HG03097 (cell line): Measurements from ENCODE around the gene CSDE1.
"Not testable (repeated sequence)": the region's sequence is repeated elsewhere in the genome, so short reads cannot be mapped to it uniquely, and the experiment has no call there.

Experiments used
- ATAC-seq: cut with Tn5 transposase; IDR thresholded peaks from one replicate; pipeline ENCODE4 v1.9.1; 2021; ENCODE audit not compliant: unreplicated experiment, low FRiP score

Gene CSDE1

DNA sequence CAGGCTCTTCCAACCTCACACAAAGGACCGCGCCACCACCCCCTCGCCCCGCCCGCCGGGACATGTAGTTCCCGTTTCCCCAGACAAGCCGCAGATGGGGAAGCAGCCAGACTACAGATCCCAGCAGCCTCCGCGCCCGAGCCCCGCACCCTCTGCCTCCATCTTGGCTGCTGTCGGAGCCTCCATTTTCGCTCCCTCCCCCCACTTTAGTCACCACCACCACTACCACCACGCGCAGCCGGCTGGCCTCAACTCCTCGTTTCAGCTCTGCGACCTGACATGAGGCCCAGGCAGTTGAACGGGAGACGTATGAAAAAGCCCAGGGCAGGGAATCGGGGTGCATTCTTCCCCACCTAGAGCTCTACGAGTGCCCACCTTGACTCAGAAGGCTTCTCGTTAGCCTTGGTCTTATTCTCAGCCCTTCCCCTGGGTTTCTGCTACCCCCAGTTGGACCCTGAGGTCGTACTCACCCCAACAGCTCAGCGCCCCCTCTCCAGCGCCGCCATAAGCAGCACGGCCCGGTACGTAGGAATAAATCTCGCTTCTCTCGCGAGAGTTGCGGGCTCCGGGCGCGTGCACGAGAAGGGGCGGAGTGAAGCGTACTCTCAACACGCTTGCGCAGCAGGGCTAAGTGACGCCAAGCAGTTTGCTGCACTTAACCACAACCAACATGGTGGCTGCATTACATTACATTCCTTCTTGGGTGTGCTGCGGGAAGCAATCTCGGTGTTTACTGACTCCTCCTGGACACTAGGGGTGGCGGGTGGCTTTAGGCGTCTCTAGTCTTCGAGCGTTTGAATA is at the start of gene CSDE1:
Gene CSDE1, minus strand, starts transcription at position 530 of the 801 bp plus-strand sequence. CDS start 18,094 bp downstream, outside the sequence.
- peak; percentile 80 for ATAC-seq

DNA sequence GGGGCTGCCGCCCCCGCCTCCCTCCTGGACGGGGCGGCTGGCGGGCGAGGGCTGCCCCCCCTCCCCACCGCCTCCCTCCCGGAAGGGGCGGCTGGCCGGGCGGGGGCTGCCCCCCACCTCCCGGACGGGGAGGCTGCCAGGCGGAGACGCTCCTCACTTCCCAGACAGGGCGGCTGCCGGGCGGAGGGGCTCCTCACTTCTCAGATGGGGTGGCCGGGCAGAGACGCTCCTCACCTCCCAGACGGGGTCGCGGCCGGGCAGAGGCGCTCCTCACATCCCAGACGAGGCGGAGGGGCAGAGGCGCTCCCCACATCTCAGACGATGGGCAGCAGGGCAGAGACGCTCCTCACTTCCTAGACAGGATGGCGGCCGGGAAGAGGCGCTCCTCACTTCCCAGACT is 46.7 kb upstream of the CSDE1 start:
- not testable (repeated sequence) for ATAC-seq

DNA sequence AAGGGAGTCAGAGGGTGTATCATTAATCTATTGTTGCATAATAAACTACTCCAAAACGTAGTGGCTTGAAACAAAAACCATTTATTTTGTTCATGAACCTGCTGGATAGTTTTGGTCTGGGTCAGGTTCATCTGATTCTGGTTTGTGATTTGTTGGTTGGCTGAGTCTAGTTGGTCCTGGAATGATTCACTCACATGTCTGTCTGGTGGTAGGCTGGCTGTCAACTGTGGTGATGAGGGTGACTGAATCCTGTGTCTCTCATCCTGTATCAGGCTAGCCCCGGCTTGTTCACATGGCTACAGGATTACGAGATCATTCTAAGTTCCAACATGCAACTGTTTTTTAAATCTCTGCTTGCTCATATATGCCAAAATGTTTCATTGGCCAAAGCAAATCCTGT is 45.2 kb upstream of the CSDE1 start:
- no peak for ATAC-seq

DNA sequence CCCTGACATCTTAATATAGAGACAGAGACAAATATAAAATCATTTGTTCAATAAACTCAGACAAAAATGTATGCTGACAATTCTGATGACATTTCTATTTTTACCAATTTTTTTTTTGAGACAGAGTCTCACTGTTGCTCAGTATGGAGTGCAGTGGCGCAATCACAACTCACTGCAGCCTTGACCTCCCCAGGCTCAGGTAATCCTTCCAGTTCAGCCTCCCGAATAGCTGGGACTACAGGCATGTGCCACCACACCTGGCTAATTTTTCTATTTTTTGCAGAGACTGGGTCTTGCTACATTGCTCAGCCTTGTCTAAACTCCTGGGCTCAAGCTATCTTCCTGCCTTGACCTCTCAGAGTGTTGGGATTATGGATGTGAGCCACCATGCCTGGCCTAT is 36.3 kb upstream of the CSDE1 start:
- no peak for ATAC-seq

DNA sequence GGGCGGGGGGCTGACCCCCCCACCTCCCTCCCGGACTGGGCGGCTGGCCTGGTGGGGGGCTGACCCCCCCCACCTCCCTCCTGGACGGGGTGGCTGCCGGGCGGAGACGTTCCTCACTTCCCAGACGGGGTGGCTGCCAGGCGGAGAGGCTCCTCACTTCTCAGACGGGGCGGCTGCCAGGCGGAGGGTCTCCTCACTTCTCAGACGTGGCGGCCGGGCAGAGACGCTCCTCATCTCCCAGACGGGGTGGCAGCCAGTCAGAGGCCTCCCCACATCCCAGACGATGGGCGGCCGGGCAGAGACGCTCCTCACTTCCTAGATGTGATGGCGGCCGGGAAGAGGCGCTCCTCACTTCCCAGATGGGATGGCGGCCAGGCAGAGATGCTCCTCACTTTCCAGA is 32.8 kb upstream of the CSDE1 start:
- ATAC-seq, result not testable (repeated sequence)

DNA sequence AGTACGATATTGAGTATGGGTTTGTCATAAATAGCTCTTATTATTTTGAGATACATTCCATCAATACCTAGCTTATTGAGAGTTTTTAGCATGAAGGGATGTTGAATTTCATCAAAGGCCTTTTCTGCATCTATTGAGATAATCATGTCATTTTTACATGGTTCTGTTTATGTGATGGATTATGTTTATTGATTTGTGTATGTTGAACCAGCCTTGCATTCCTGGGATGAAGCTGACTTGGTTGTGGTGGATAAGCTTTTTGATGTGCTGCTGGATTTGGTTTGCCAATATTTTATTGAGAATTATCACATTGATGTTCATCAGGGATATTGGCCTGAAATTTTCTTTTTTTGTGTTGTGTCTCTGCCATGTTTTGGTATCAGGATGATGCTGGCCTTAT is 28.7 kb upstream of the CSDE1 start:
- not testable (repeated sequence) for ATAC-seq

DNA sequence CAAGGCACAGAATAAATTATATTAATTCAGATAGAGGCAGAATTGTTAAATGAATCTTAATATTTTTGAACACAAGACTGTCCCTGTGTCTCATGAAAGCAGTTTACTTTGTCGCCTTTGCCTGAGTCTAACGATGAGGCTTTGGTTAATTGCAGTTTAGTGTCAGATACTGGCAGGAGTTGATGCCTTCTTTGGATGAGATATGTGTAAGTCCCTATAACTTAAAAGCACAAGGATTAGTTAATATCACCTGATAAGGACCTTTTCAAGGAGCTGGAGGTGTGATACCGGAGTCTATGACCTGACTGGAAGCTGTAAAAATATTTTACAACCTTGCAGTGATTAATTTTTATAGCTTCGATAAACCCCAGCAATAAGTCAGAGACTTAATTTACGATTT is 24.7 kb upstream of the CSDE1 start:
- ATAC-seq, result no peak

DNA sequence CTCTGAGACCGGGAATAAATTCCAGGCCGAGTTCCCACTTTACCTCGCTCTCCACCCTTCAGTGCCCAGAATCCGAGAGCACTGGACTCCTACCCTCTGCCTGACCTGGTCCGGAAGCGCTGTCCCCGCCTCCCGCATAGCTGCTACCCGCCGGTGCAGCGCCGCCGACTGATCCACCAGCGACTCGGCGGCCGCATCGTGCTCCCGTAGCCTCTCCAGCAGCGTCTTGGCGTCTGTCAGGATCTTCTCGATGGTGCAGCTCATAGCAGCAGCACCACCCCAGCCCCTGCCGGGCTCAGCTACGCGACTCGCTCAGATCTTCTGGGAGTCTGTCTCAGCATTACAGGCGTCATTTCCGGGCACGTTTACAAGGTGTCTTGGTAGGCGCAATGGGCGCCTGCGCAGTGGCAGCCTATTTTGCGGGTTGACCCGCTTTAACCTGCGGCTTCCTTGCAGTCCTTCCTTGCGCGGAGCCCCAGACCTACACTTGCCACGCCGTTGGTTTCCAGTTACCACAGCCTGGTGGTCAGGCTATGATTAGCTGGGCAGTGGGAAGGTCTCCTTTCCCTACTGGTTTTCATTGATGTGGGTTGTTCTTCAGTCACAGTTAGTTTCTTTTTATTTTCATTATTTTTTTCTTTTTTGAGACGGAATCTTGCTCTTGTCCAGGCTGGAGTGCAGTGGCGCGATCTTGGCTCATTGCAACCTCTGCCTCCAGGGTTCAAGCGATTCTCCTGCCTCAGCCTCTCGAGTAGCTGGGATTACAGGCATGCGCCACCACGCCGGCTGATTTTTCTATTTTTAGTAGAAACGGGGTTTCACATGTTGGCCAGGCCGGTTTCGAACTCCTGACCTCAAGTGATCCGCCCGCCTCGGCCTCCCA is 22.8 kb upstream of the CSDE1 start, which contains the start of gene SIKE1:
Gene SIKE1, minus strand, starts transcription at position 342 of the 883 bp plus-strand sequence. Its CDS starts 78 bp downstream, at position 264.
- peak; percentile 99 for ATAC-seq

DNA sequence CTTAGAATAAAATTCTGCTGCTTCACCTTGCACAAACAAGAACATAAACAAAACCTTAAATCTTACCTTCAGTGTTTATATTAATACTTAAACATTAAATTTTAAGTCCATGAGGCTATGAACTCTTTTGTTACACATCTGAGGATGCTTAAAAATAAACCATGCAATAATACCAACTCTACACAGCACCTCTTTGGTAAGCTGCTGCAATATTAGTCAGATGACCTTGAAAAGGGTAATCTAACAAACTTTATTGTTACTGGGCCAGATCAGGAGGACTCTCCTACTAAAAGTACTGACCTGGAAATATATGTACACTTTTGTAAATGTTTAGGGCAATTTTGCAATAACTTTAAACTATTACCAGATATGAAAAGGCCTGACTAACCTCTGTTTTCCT is 21.9 kb upstream of the CSDE1 start:
- ATAC-seq, result no peak

DNA sequence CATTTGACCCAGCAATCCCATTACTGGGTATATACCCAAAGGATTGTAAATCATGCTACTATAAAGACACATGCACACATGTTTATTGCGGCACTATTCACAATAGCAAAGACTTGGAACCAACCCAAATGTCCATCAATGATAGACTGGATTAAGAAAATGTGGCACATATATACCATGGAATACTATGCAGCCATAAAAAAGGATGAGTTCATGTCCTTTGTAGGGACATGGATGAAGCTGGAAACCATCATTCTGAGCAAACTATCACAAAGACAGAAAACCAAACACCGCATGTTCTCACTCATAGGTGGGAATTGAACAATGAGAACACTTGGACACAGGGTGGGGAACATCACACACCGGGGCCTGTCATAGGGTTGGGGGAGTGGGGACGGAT is 18.9 kb upstream of the CSDE1 start:
- ATAC-seq, result not testable (repeated sequence)

DNA sequence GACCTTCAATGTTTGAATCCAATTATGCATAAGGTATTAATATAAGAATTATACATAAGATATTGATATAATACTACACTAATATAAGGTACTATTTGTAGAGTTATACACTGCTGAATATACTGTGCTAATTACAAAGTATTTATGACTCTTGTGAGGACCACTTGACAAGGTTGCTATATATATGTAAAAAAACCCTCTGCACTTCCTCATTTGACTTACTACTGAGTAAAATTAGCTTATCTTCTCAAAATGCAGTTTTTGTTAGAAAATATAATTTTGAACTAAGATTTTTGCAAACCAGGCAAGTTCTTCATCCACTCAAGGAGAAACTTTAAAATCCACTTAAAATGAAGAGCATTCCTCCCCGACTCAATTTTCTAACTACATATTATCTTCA is 14.2 kb upstream of the CSDE1 start:
- no peak for ATAC-seq

DNA sequence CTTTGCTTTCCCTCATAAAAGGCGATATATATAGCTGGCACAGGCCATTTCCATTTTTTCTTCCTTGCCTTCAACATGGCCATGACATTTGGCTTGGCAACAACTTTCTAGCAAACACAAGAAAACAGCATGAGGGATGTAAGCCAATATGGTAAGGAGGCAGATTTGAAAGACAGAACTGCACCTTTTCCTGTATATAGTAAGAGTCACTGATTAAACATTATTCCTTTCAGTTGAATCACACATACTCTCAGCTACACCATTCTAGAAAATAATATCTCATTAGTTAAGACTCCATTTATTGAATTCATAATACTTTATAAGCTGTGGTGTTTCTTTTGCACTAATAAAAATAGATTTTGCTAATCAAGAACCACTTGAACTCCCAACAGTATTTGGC is 13.2 kb upstream of the CSDE1 start:
- ATAC-seq, result no peak

DNA sequence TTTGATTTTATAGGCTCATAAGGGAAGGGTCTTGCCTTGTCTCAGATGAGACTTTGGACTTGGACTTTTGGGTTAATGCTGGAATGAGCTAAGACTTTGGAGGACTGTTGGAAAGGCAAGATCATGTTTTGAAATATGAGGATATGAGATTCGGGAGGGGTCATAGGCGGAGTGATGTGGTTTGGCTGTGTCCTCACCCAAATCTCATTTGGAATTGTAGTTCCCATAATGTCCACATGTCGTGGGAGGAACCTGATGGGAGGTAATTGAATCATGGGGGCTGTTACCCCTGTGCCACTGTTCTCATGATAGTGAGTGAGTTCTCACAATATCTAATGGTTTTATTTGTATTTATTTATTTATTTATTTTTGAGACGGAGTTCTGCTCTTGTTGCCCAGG is 6.9 kb upstream of the CSDE1 start:
- no peak for ATAC-seq

DNA sequence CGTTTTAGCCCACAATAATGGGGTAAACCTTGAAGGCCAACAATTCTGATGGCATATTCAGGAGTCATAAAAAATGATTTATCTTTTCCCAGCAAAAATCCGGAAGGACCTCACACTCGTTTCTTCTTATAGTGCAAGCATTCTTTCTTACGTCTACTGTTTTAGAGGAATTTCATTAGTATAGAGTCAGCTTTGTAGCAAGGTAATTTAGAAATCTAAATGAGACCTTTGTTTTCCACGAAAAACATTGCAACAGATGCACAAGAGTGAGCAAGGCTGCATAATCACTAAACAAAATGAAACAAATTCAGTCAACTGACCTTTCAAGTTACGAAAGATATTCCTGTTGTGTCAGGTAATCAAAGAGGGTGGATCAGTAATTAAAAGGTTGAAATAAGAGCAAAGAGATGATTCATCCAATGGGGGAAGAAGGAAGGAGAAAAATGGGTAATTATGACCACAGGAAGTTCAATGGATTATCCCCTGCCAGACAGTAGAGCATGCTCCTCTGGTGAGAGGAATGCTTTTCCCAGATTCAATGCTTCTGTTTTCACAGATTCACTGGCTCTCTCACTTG is 560 bp upstream of the CSDE1 start:
- no peak for ATAC-seq

DNA sequence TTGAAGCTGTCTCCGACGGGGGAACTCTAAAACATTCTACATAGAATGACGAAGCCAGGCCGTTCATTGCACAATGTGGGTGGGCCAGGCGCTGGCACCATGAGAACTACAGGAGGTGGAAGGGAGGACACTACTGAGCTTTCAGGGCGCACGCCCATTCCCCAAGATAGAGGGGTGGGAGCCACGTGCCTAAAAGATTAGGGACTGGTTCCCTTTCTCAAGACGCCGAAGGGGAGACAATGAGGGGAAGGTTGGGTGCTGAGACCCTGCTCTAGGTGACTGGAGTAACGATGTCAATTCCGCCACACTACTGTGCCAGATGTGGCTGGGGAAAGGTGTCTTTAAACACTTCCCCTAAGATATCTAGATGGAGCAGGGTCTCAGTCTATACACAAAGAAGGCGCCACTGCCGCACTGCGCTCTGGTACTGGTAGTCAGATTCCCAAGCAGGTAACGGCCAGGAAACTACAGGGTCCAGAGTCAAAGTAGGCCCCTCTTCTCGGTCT is 782 bp downstream of the CSDE1 start:
- ATAC-seq, result no peak

DNA sequence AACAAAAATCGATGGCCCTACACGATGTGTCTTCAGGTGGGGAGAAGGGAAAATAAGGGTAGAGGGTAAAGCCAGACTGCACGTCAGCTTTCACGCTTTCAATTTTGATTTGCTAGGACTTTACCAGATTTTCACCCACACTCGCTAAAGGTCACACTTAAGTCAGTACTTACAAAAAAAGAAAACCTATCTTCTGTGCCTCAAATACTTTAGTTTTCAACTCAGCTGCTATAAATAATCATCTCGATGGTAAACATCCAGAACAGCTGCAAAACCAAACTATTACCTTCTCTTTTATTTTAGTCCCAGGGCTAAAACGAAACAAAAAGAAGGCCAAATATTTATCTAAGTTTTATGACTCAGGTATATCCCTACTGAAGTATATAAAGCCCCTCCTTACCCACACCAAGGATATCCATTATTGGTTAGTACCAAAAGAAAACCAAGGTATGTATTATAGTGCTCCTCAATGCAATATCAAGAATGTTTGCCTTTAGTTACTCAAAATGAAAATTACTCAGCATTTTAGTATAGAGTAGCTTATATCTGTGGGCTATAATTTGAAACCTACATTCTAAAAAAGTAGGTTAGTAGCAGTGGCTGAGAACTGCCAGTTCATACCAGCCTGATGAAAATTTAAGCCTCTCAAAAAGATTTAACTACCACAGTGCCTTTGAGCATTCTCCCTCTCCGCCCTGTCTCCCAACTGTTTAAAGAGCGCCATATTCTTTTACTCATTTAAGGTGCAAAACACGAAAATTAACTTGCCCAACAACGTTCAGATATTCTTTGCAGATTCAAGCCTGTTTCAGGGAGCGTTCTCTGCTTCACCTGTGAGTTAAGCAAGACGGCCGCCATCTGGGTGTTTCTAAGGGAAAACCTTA is 1.5 kb downstream of the CSDE1 start:
- no peak for ATAC-seq

DNA sequence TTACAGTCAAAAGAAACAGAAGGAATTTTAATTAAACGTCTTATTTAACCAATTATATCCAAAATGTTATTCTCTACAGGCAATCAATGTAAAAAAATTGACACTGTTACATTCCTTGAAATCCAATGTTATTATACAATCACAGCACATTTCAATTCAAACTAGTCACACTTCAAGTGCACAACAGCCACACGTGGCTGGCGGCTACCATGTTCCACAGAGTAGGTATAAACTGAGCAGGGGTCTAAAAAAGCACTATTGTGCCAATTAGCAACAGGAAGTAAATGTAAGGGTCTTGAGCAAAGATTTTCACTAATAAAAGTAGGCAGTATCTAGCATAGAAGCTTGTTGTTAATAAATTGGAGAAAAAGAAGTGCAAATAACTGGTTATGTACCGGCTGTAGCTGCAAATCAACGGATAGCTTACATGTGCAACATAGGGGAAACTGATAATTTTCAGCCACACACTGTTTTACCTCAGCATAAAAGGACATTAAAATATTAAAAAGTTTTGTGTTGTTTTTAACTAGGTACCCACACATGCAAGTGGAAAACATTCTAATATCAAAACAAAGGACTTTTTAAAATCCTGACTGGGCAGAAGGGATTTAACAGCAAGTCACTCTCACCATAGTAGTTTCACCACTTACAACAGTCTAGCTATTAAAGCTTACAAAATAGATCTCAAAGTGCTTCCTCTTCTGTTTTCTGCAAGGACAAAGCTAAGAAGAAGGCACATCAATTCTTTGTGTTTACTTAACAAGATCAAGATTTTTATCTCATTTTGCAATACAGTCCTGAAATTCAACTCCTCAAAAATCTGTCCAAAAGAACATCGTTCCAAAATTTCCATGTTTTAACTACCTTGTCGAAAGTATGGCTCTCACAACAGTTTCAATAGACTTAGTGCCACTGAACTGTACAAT is 2.5 kb downstream of the CSDE1 start:
- ATAC-seq, result no peak

DNA sequence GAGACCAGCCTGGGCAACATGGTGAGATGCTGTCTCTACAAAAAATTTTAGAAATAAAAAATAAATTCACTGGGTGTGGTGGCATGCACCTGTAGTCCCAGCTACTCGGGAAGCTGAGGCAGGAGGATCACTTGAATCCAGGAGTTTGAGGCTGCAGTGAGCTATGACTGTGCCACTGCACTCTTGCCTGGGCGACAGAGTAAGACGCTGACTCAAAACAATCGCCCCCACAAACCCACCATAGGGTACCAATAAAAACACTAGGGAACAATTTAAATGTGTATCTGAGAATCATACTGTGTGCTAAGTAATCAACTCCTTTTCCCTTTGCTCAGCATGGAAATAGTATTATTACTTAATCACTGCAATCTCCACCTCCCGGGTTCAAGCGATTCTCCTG is 4.1 kb downstream of the CSDE1 start:
- ATAC-seq, result not testable (repeated sequence)

DNA sequence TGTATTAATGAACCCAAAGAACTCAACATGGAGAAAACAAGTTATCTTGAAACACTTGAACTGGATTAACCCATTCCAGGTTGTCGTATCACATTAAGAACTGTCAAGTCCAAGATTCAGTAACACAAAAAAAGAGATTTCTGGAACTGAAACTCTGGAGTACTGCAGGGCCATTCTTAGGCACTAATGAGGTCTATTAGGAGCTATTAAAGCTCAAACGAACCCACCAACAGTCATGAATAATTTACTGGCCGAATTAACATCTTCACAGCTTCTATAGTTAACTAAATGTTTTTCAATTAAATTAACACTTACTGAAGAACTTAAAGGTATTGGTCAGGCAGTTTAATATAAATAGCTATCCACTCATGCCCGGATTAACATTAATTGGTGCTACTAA is 4.6 kb downstream of the CSDE1 start:
- no peak for ATAC-seq
